GM12874 (cell line): ENCODE data around the gene SART3.
A peak's percentile ranks its signal among the peaks of the same experiment; 100 is the strongest.

Source experiments
- CTCF ChIP-seq: IDR thresholded peaks from 2 replicates; pipeline ENCODE4 v1.5.1; 2011; ENCODE audit warnings: low read depth, mild to moderate bottlenecking, control low read depth, low read length, moderate library complexity; ENCODE audit not compliant: insufficient read depth

The SART3 gene

GRCh38 chr12:108566452-108566851 lies 5.5 kb upstream of the SART3 start:
- TF ChIP-seq CTCF: no peak

- TF ChIP-seq CTCF: no peak
These were observed 5.0 kb upstream of the SART3 start for GRCh38 chr12:108565976-108566375.

GRCh38 chr12:108565146-108565545 lies 4.2 kb upstream of the SART3 start:
- TF ChIP-seq CTCF: no peak

GRCh38 chr12:108564724-108565123 lies 3.8 kb upstream of the SART3 start:
- TF ChIP-seq CTCF: no peak

- TF ChIP-seq CTCF: no peak
These were observed 2.8 kb upstream of the SART3 start for GRCh38 chr12:108563804-108564151.

GRCh38 chr12:108563136-108563803 lies 2.3 kb upstream of the SART3 start:
- TF ChIP-seq CTCF: peak; percentile 76

- TF ChIP-seq CTCF: no peak
These were observed 1.6 kb upstream of the SART3 start, which contains the start of gene ISCU for GRCh38 chr12:108562348-108563135. Gene ISCU, plus strand, starts transcription at chr12:108562596. Its CDS starts 27 bp downstream, at chr12:108562623.
